Loucy (cell line): ENCODE measurements around the gene TPM1.
"Not testable (repeated sequence)": the region's sequence is repeated elsewhere in the genome, so short reads cannot be mapped to it uniquely, and the experiment has no call there.

ENCODE experiments used
- H2AFZ ChIP-seq: fragments of 200-600 bp; sonication (generic); 2 replicates; pipeline ENCODE4 v1.6.0; 2016; ENCODE audit warnings: antibody characterized with exemption, mild to moderate bottlenecking, low read length, moderate library complexity
- H3F3A ChIP-seq: fragments of 200-600 bp; 2 replicates; pipeline ENCODE4 v1.6.0; 2016; ENCODE audit warnings: antibody characterized with exemption, low read depth, mild to moderate bottlenecking
- H3K27me3 ChIP-seq: fragments of 200-600 bp; sonication (generic); 2 replicates; pipeline ENCODE4 v1.6.1; 2014; ENCODE audit warnings: low read length, mild to moderate bottlenecking; ENCODE audit not compliant: insufficient read depth, poor library complexity, severe bottlenecking
- H3K36me3 ChIP-seq: fragments of 200-600 bp; sonication (generic); 2 replicates; pipeline ENCODE4 v1.6.1; 2016; ENCODE audit warnings: low read length; ENCODE audit not compliant: insufficient read depth
- H3K4me1 ChIP-seq: fragments of 200-600 bp; sonication (generic); 2 replicates; pipeline ENCODE4 v1.5.1; 2014; ENCODE audit warnings: low read length, mild to moderate bottlenecking; ENCODE audit not compliant: insufficient read depth, poor library complexity, severe bottlenecking
- H3K4me2 ChIP-seq: fragments of 200-600 bp; sonication (generic); 2 replicates; pipeline ENCODE4 v1.6.0; 2014; ENCODE audit warnings: antibody characterized with exemption, low read length, low read depth, mild to moderate bottlenecking; ENCODE audit not compliant: poor library complexity, severe bottlenecking
- H3K4me3 ChIP-seq: fragments of 200-600 bp; sonication (generic); 2 replicates; pipeline ENCODE4 v1.5.1; 2014; ENCODE audit warnings: low read length, mild to moderate bottlenecking, mixed read lengths; ENCODE audit not compliant: poor library complexity, severe bottlenecking
- H3K79me2 ChIP-seq: fragments of 200-600 bp; sonication (generic); 2 replicates; pipeline ENCODE4 v1.6.1; 2014; ENCODE audit warnings: low read length; ENCODE audit not compliant: insufficient read depth
- H3K9ac ChIP-seq: fragments of 200-600 bp; sonication (generic); 2 replicates; pipeline ENCODE4 v1.6.0; 2014; ENCODE audit warnings: mild to moderate bottlenecking, low read depth, low read length, moderate library complexity; ENCODE audit not compliant: poor library complexity, severe bottlenecking
- H3K9me2 ChIP-seq: fragments of 200-600 bp; sonication (generic); replicated peaks from 2 replicates; pipeline ENCODE4 v1.6.1; 2016; ENCODE audit warnings: low read depth, low read length, mixed read lengths
- H3K9me3 ChIP-seq: fragments of 200-600 bp; sonication (generic); 2 replicates; pipeline ENCODE4 v1.6.1; 2014; ENCODE audit warnings: mild to moderate bottlenecking, antibody characterized with exemption, low read length, low read depth; ENCODE audit not compliant: insufficient read depth
- H4K20me1 ChIP-seq: fragments of 200-600 bp; sonication (generic); 2 replicates; pipeline ENCODE4 v1.6.0; 2014; ENCODE audit warnings: antibody characterized with exemption, low read length, mild to moderate bottlenecking; ENCODE audit not compliant: insufficient read depth, poor library complexity, severe bottlenecking
- EZH2phosphoT487 ChIP-seq: fragments of 200-600 bp; IDR thresholded peaks from 2 replicates; pipeline ENCODE4 v1.6.1; 2018; ENCODE audit warnings: antibody characterized with exemption, mild to moderate bottlenecking, moderate library complexity, borderline replicate concordance
- TF ChIP-seq, protein P1 (sequence below): fragments of 200-600 bp; sonication (generic); conservative IDR thresholded peaks from 2 replicates; pipeline ENCODE4 v1.5.1; 2014; ENCODE audit warnings: mild to moderate bottlenecking, antibody characterized with exemption, low read length

TPM1 gene

DNA sequence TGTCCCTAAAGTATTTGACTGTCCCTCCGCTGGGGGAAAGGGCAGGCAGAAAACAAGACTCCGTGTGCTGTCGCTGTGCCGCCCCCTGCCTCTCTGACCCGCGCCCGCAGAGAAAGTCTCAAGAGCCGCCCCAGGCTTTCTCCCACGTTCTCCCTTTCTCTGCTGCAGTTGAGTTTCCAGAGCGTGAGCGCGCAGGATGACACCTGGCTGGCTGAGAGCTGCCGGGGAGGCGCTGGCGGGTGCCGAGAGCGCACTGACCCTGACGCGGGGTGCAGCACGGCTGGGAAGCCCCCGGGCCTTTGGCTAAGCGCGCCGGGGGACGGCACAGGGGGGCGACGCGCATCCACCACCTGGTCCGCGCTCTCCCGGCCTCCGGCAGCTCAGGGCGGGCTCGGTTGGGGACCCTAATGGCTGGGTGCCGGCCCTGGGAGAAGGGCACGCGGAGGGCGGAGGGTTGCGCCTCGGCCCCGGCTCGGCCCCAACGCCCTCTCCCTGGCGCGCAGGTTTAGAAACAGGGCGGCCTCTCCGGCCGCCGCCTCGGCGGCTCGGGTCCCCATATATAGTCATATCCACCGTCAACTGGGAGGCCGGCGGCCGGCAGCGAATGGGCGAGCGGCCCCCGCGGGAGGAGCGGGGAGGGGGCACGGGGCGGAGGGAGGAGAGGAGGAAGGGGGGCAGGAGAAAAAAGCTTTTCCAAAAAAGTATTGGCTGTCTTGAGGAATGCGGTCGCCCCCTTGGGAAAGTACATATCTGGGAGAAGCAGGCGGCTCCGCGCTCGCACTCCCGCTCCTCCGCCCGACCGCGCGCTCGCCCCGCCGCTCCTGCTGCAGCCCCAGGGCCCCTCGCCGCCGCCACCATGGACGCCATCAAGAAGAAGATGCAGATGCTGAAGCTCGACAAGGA, at the start of gene TPM1:
TPM1 (plus strand) TSS at position 774 of the 903 bp plus-strand sequence; CDS start at position 857, 83 bp downstream.
- Histone ChIP-seq H3K4me1 (peaks cover 2% of the 10 kb centered on the region), H3K4me3 (no peak within 1 kb of the TSS), H3K9me3 (no peaks in the 10 kb centered on the region), H3K9me2 (no peaks in the 10 kb centered on the region), H3K9ac (no peak within 1 kb of the TSS), H3K4me2 (no peak within 1 kb of the TSS), H3F3A (no peaks in the 10 kb centered on the region), H2AFZ (no peak within 1 kb of the TSS), H3K36me3 (no peaks in the 10 kb centered on the region), H4K20me1 (no peaks in the 10 kb centered on the region), H3K27me3 (no peaks in the 10 kb centered on the region), H3K79me2 (no peaks in the 10 kb centered on the region)
- TF ChIP-seq, protein P1, sequence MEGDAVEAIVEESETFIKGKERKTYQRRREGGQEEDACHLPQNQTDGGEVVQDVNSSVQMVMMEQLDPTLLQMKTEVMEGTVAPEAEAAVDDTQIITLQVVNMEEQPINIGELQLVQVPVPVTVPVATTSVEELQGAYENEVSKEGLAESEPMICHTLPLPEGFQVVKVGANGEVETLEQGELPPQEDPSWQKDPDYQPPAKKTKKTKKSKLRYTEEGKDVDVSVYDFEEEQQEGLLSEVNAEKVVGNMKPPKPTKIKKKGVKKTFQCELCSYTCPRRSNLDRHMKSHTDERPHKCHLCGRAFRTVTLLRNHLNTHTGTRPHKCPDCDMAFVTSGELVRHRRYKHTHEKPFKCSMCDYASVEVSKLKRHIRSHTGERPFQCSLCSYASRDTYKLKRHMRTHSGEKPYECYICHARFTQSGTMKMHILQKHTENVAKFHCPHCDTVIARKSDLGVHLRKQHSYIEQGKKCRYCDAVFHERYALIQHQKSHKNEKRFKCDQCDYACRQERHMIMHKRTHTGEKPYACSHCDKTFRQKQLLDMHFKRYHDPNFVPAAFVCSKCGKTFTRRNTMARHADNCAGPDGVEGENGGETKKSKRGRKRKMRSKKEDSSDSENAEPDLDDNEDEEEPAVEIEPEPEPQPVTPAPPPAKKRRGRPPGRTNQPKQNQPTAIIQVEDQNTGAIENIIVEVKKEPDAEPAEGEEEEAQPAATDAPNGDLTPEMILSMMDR = no peak
- no peak for TF ChIP-seq EZH2phosphoT487

DNA sequence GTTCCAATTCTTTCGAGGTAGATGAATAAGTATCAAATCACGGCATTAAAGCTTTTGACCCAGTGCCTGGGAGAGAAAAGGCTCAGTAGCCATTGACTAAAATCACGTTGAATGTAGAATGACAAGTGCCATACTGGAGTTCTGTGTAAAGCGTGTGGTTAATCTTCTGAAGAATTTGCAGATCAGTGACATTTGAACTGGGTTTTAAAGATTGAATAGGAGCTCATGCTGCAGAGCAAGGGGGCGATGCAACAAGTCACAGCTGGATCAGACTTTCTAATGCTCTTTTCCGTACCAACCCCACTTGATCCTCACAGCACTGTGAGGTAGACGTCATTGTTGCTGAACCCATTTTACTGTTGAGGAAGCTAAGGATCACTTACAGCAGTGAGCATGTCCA, 49.5 kb upstream of the TPM1 start:
- H3K4me2 ChIP-seq = no peak overlapping the region
- H3K4me1 ChIP-seq = no peaks in the 10 kb centered on the region
- no peaks in the 10 kb centered on the region for H3K9me2 ChIP-seq
- no peaks in the 10 kb centered on the region for H3K79me2 ChIP-seq
- no peak overlapping the region for H3K4me3 ChIP-seq
- H3K9me3 ChIP-seq = no peaks in the 10 kb centered on the region
- H4K20me1 ChIP-seq = no peaks in the 10 kb centered on the region
- no peaks in the 10 kb centered on the region for H3K36me3 ChIP-seq
- no peak overlapping the region for H2AFZ ChIP-seq
- H3K27me3 ChIP-seq = no peaks in the 10 kb centered on the region
- no peak overlapping the region for H3K9ac ChIP-seq
- H3F3A ChIP-seq = no peaks in the 10 kb centered on the region
- TF ChIP-seq EZH2phosphoT487 = no peak
- TF ChIP-seq, protein P1 = no peak

DNA sequence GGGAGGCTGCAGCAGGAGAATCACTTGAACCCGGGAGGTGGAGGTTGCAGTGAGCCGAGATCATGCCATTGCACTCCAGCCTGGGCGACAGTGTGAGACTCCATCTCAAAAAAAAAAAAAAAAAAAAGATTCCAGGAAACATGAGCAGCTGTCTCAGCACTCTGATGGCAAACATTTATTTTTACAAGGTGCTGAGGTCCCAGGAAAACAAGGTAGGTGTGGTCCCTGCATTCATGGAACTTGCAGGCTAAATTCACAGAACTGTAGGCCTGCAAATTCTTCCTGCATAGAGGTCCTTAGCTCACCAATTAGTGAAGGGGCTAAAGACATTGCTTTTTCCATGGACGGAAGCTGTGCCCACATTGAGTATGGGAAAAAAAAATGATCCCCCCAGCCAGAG, 48.9 kb upstream of the TPM1 start:
- not testable (repeated sequence) for H3F3A ChIP-seq, H3K79me2 ChIP-seq, H3K4me1 ChIP-seq, H3K9me3 ChIP-seq, H3K9ac ChIP-seq, H3K36me3 ChIP-seq, H3K27me3 ChIP-seq, H4K20me1 ChIP-seq, H3K4me2 ChIP-seq, H2AFZ ChIP-seq, H3K9me2 ChIP-seq, H3K4me3 ChIP-seq

- no peaks in the 10 kb centered on the region for H3K36me3 ChIP-seq
- TF ChIP-seq EZH2phosphoT487 = no peak
- TF ChIP-seq, protein P1 = no peak
- H2AFZ ChIP-seq = no peak overlapping the region
- H3K9me2 ChIP-seq = no peaks in the 10 kb centered on the region
- no peaks in the 10 kb centered on the region for H3K79me2 ChIP-seq
- H3K4me3 ChIP-seq = no peak overlapping the region
- H3K4me2 ChIP-seq = no peak overlapping the region
- H3K9me3 ChIP-seq = no peaks in the 10 kb centered on the region
- no peaks in the 10 kb centered on the region for H4K20me1 ChIP-seq
- H3K4me1 ChIP-seq = no peaks in the 10 kb centered on the region
- H3K27me3 ChIP-seq = no peaks in the 10 kb centered on the region
- H3F3A ChIP-seq = no peaks in the 10 kb centered on the region
- no peak overlapping the region for H3K9ac ChIP-seq
Measured at GRCh38 chr15:62994439-62994838, 48.1 kb upstream of the TPM1 start.
